ENCODE measurements around the gene PLCXD3.
"Not testable (repeated sequence)": the region's sequence is repeated elsewhere in the genome, so short reads cannot be mapped to it uniquely, and the experiment has no call there.

PLCXD3 gene, protein sequence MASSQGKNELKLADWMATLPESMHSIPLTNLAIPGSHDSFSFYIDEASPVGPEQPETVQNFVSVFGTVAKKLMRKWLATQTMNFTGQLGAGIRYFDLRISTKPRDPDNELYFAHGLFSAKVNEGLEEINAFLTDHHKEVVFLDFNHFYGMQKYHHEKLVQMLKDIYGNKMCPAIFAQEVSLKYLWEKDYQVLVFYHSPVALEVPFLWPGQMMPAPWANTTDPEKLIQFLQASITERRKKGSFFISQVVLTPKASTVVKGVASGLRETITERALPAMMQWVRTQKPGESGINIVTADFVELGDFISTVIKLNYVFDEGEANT

DNA sequence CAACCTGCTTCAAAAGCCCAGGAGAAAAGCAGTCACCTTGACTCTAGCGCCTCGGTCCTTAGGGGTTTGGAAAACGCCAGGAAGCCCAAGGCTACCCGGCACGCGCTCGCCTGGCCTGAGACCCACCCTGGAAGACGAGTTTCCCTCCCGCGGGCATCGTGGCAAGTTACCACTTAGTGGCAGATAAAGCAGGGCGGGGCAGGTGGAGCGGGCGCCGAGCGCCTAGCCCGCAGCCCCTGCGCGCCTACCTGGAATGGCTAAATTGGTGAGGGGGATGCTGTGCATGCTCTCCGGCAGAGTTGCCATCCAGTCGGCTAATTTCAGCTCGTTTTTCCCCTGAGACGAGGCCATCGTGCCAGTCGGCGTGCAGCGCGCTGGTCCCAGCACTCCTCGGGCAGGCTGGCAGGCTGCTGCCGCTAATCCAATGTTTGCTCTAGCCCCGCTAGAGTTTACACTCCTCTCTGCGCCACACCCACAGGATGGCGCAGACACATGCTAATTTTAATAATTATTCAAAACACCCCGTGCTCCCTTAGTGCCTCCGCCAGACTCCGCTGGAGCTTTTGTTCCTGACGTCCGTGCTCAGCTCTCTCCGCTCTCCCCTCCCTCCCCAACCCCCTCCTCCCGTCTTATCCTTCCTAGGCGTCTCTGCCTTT, at the start of gene PLCXD3:
Gene PLCXD3, minus strand, starts transcription at position 426 of the 656 bp plus-strand sequence. Its CDS starts 75 bp downstream, at position 351.
- peak; percentile 76 to 82 for DNase-seq

DNA sequence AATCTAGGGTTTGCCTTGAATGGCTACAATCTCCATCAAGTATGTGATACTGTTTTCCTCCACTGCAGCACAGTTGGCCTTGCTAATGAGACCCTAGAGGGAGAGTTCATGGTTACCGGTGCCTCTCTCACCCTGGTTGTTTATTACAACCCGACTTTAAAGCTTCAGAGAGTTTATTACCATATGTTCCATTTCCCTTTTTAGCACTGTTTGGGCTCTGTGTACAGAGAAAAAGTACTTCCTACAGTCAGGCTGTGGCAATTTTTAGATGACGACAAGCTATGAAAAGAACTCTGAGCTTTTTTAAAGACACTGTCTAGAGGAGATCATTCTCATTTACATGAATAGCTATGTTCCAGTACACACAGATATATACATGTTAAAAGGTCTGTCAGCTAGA, 48.8 kb upstream of the PLCXD3 start:
- no peak for DNase-seq

DNA sequence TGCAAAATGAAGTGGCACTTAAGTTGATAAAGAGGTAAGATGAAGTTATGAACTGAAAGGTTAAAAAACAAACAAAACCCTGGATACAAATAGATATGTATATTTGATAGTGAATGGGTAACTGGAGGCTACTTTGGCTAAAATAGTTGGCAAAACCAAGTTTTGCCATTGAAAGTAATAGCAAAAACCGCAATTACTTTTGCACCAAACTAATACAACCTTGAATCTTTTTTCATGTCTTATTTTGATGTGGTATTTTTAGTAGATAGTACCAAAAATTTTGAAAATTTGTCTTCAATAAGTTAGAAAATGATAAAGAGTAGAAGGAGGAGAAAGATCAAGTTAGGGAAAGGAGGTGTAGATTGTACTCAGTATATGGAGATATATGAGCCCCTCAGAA, 47.9 kb upstream of the PLCXD3 start:
- no peak for DNase-seq

DNA sequence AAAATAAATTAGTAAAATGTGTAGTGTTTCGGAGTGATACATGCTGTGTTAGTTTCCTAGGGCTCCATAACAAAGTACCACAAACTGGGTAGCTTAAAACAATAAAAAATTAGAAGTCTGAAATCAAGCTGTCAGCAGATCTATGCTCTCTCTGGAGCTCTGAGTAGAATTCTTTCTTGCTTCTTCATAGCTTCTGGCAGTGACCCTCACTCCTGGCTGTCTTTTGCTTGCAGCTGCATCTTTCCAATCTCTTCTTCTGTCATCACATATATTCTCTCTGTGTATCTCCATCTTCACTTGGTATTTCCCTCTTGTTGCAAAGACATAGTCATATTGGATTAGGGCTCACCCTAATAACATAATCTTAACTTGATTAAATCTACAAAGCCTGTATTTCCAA, 37.6 kb upstream of the PLCXD3 start:
- no peak for DNase-seq

DNA sequence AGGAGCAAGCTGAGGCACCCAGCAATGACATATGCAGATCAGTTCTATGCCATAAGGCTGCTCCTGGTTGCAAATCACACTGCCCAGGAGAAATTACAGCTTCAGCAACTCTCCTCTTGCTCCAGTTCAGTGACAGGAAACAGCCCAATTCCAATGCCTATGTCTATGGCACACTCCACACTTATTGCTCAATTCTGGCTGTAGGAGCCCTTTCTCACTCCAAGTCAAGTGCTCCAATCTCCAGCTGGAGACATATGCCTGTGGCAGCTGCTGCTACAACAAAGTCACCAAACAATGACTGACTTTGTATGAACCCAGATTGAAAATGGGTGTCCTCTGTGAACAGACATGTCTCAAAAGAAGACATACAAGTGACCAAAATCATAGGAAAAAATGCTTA, 31.8 kb upstream of the PLCXD3 start:
- DNase-seq = no peak

DNA sequence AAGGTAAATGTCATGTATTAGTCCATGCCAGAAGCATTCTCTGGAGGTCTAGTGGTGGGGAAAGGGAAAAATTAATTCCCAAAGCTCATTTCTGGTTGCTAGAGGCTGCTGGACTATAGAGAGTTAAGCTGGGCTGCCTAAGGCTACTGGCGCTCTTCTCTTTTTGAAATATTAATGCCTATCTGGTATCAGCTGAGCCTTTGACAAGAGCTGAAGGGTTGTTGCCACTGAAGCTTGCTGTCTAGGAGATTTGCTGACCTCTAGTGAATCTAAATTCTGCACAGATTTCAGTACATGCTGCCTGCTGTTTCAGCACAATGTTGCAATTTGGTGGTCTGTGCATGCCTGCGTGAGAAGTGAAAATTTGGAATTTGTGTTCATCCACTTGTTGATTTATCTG, 29.1 kb upstream of the PLCXD3 start:
- DNase-seq = no peak

DNA sequence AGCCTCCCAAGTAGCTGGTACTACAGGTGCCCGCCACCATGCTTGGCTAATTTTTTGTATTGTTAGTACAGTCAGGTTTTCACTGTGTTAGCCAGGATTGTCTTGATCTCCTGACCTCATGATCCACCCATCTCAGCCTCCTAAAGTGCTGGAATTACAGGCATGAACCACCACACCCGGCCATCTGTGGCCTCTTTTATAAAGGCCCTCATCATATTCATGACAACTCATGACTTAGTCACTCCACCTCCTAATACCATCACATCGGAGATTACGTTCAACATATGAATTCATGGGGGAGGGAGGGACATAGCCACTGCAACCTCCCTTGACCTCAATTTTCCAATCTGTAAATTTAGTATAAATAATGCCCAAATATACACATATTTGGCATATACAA, 27.2 kb upstream of the PLCXD3 start:
- no peak for DNase-seq

DNA sequence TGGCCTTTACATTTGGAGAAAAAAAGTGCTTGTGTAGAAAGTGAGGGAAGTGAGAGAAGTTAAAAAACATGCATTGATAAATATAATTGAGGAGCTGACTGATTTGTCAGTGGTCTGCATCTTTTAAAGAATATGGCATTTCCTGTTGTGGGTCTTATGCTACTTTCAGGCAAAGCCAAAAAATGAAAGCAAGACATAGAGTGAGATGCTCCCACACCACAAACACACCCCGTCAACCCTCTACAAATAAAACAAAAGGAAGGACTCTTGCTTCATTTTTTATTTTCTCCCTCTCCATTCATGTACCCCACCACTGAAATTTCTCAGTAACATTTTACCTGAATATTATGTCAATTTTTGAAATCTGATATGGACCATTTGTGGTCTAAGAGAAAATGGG, 22.1 kb upstream of the PLCXD3 start:
- no peak for DNase-seq

DNA sequence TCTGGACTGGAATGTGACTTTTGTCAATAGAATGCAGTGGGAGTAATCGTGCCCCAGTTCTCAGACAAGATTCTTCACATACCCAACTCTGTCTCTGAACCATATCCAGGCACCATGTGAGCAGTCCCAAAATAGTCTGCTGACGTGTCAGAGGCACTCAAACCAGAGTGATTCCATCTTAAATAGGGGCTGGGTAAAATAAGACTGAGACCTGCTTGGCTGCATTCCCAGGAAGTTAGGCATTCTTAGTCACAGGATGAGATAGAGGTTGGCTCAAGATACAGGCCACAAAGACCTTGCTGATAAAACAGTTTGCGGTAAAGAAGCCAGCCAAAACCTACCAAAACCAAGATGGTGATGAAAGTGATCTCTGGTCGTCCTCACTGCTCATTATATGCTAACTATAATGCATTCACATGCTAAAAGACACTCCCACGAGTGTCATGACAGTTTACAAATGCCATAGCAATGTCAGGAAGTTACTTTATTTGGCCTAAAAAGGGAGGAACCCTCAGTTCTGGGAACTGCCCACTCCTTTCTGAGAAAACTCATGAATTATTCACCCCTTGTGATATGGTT, 16.9 kb upstream of the PLCXD3 start:
- no peak for DNase-seq

DNA sequence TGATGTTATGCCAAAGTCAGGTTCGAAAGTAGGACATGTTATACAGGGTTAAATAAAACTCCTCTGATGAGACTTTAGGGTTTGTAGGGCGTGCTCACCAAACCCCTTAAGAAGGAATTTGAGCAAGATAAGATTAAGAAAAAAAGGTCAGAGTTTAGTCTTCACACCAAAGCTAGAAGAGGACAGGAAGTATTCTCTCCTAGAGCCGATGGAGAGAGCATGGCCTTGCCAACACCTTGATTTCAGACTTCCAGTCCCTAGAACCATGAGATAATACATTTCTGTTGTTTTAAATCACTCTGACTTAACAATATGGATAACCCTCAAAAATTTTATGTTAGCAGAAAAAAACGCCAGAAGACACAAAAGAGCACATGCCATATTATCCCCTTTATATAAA, 16.3 kb upstream of the PLCXD3 start:
- no peak for DNase-seq

DNA sequence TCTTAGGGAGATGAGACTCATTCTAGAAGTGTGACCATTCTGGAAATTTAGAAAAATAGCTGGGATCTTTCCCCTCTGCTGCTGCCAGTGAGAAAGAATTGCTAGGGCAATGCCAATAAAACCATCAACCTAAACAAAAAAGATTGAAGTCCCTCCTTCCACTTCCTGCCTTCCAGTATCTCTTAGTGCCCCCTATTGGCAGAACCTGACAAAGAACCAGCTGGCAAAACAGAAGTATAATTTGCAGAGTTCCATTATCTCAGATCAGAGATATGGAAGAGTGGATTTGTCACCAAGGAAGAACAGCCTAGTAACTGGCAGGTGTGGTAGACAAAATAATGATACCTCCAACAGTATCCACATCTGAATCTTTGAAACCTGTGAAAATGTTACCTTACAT, 13.8 kb upstream of the PLCXD3 start:
- peak; percentile 10 to 15 for DNase-seq

DNA sequence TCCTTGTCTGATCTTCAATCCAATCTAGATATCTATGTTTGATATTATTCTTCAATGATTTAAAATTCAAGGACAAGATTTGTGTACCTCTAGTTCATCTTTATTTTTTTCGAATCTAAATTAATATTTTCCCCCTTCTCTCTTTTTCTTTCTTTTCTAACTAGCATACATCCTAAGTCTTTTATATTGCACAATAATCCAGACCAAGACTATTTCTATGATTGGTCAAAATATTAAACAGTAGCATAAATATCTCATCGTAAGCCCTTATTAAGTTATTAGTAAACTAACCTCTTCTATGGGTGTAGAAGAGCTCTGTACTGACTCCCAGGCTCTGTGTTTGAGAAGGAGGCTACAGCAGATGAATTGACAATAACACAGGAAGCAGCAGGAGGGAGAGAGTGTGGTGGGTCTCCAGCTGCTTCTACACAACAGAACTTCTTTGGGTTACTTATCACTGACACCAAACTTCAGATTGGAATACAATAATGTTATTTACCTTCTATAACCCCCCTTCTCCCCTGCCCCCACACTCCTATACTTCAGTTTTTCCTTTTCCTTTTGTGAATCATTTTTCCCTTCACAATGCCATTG, 11.9 kb upstream of the PLCXD3 start:
- no peak for DNase-seq

DNA sequence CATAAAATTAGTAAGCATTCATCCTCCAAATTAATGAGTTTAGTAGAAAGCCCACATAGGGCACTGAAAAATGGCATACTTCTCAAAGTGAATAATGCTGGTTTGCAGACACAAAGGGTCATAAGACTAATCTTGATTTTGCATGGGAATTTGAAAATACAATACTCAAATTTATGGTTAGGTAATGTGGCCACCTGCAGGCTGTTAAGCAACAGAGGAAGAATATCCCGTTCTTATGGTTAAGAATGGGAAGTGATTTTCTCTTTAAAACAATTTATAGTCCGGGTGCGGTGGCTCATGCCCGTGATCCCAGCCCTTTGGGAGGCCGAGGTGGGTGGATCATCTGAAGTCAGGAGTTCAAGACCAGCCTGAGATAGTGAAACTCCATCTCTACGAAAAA, 9.4 kb upstream of the PLCXD3 start:
- no peak for DNase-seq

DNA sequence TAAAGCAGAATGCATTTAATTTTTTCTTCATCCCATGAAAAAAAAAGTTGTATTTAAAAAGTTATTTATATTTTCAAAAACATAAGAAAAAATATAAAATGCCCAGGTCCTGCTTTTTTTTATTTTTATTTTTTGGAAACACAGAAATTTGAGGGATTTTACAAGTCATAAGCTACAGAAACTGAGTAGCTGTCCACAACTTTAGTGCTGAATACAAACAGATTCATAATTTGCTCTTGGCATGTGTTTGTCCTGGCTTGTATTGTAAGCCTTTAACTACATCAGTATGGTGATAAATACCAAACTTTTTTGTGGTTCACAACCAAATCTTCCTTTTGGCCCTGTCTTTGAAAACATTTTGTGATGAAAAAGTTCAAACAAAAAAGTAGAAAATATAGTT, 7.5 kb upstream of the PLCXD3 start:
- DNase-seq = no peak

DNA sequence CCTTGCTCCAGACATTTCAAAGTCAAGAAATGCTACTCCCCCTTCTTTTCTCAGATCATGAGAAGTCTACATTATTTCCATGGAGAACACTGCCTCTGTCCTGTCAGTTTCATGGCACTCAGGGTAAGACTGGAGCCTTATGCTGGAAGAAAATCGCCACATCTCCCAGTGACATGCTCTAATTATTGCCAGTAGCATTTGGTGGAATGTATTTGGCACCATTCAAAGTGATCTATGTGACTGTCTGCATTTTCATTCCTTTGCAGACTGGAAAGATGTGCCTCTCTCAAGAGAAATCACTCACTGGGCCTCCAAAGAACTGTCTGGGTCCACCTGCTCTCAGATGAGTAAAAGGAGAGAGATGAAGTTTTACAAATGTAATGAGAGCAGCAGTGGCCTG, 840 bp upstream of the PLCXD3 start:
- no peak for DNase-seq

DNA sequence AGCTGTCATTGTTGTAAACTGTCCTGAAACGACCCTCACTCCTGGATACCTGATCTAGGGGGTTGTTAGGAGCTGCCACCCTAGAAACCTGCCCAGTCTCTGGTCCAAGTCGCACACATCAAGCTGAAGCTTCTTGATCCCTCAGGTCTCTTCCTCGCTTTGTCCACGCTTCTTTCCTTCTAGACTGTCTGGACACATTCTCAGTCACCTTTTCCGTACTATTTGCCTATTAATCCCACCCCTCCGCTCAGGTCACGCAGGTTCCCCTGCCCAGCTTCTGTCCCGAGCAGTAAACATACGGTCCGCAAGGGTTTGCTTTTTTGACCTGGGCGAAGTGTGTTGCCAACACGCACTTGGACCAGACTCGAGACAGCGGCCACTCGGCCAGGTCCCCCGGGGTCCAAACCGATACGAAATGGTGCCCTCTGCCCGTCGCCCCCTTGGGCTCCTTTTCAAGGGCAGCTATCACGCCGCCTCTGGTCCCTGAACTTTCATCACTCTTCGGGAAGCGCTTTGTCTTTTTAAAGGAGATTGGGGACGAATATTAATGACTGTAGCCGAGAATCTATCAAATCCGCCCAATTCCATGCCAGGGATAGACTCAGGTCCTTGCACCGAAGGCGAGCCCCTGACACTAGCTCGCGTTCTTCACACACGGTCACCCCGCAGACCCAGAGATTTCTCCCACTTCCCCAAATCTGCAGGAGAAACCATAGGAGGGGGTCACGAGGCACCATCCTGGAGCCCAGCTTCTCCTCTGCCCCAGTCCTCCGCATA, 814 bp downstream of the PLCXD3 start:
- no peak for DNase-seq

DNA sequence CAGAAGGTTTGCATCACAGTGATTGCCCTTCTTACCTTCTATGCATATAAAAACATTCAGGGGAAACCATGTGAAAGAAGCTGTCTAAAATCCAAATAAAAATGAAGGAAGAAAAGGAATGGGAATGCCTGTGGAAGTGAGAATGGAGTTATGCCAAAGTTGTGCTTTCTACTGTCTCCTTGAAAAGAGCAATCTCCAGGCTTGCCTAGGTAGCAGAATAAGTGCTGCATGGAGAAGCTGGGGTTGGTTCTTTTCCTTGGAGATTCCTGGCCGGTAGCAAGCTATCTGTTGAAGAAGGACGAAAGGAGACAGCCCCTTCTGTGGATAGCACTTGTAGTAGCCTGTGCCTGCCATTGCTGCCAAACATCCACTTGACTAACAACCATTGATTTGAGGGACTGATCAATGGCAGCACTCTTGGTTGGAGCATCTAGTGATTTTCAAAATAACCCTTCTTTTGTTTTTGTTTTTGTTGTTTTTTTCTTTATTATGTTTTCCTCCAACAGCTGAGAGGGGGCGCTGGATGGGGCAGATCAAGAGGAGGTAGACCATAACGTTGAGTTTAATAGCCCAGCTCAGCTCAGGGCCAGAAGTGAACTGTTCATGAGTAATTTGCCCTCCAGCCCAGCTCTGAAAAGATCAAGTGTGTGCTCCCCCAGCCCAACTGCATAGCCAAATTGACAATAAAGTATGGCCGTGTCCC, 1.6 kb downstream of the PLCXD3 start:
- no peak for DNase-seq

DNA sequence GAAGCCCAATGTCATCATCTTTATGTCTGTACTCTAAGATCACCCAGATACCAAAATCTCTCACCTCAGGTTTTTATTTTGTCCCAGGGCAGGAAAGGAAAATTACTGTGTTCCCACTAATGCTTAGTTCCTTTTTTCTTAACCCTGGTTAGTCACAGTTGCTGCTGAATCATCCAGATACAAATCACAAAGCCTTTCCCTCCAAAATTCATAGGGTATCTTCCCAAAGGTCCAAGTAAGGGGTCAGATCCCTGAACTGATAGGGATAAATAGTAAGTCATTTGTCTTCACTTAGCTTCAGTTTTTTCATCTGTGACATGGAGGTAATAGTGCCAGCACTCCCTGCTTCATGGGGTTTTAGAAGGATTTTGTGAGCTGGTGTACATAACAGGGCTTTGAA, 2.2 kb downstream of the PLCXD3 start:
- no peak for DNase-seq

DNA sequence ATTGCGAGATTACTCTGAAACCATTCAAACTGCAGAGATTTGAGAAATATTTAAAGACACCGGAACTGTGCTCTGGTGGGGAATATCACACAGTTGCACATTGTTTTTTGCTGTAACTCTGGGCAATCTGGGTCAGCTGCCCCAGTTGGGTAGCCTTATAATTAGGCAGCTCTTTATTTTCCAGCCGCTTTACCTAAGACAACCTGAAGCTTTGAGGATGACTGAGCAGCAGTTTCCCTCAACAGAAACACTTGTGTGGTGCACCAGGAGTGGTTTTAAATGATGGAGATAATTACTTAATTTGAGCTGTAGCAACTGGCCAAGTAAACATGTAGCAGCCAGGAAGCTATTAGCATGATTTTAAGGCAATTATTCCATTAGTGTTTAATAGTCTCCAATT, 2.9 kb downstream of the PLCXD3 start:
- no peak for DNase-seq

DNA sequence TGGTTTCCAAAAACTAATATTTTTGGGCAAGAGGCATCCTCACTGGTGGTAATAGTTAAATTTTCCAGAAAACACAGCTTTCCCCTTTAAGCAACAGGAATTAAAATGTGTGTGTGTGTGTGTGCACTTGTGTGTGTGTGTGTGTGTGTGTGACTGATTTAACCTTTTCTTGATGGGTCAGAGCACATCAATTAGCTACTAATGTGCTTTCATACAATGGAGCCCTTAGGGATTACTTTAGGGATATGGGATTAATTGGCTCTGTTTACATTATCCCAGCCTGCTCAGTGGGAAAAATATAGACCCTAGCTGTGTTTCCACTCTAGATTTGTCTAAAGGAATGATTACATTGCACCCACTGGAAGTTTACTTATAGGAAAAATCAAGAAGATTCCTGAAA, 6.5 kb downstream of the PLCXD3 start:
- no peak for DNase-seq

DNA sequence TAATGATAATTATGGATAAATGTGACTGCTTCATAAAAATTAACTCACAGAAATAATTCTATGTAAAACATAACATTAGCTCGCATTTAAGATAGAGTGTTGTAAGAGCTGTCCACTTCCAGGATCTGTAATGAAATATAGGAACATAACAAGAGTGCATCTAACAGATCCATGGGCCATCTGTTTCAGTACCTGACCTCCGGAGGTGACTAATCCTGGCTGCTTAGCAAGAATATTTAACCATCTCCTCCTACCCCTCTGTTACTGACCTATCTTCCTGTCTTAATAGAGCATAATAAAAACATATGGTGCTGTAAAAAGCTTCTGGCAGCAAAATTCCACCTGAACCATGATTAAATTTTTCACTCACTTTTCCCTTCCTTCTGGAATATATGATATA, 7.1 kb downstream of the PLCXD3 start:
- DNase-seq = no peak

DNA sequence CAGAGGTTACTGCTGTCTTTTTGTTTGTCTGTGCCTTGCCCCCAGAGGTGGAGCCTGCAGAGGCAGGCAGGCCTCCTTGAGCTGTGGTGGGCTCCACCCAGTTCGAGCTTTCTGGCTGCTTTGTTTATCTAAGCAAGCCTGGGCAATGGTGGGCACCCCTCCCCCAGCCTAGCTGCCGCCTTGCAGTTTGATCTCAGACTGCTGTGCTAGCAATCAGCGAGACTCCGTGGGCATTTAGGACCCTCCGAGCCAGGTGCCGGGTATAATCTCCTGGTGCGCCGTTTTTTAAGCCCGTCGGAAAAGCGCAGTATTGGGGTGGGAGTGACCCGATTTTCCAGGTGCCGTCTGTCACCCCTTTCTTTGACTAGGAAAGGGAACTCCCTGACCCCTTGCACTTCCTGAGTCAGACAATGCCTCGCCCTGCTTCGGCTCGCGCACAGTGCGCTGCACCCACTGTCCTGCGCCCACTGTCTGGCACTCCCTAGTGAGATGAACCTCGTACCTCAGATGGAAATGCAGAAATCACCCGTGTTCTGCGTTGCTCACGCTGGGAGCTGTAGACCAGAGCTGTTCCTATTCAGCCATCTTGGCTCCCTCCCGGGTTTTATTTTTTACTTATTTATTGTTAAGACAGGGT, 16.8 kb downstream of the PLCXD3 start:
- not testable (repeated sequence) for DNase-seq

All from NCI-H2081 (cell line).